HepG2 (cell line): ENCODE results near the gene BST2. TPM values are rescaled to one million over a fixed set of nuclear protein-coding genes. Genes with fewer than 3 reads are reported as not detected.
A peak's percentile ranks its signal among the peaks of the same experiment; 100 is the strongest.

Experiments used
- ASH2L ChIP-seq: fragments of 300-600, 200-600 bp; sonication (generic); IDR thresholded peaks from 2 replicates; pipeline ENCODE4 v1.7.0; 2017; ENCODE audit warnings: low read depth, mild to moderate bottlenecking, moderate library complexity, mixed read lengths, low read length; ENCODE audit not compliant: insufficient read length
- DZIP1 ChIP-seq: sonication (generic); formaldehyde crosslinking; IDR thresholded peaks from 2 replicates; pipeline ENCODE4 v1.5.0; 2020; ENCODE audit warnings: mild to moderate bottlenecking, missing genetic modification reagents
- E2F2 ChIP-seq: sonication (generic); formaldehyde crosslinking; IDR thresholded peaks from 2 replicates; pipeline ENCODE4 v1.4.0; 2020; ENCODE audit warnings: missing genetic modification reagents, borderline replicate concordance
- GMEB1 ChIP-seq: sonication (generic); formaldehyde crosslinking; IDR thresholded peaks from 2 replicates; pipeline ENCODE4 v1.5.1; 2020; ENCODE audit warnings: missing genetic modification reagents, mild to moderate bottlenecking, borderline replicate concordance
- IRF1 ChIP-seq: sonication (generic); formaldehyde crosslinking; IDR thresholded peaks from 2 replicates; pipeline ENCODE4 v1.4.0; 2020; ENCODE audit warnings: low read depth, mild to moderate bottlenecking, missing genetic modification reagents
- KDM5B ChIP-seq: sonication (generic); formaldehyde crosslinking; IDR thresholded peaks from 2 replicates; pipeline ENCODE4 v1.4.0; 2020; ENCODE audit warnings: missing genetic modification reagents, mild to moderate bottlenecking, borderline replicate concordance
- MEIS2 ChIP-seq: sonication (generic); formaldehyde crosslinking; IDR thresholded peaks from 2 replicates; pipeline ENCODE4 v1.9.0; 2021; ENCODE audit warnings: mild to moderate bottlenecking, missing genetic modification reagents
- MXD4 ChIP-seq: IDR thresholded peaks from 2 replicates; pipeline ENCODE4 v1.6.1; 2016; ENCODE audit warnings: mild to moderate bottlenecking, missing biosample characterization, missing genetic modification reagents
- NFIB ChIP-seq: sonication (generic); formaldehyde crosslinking; IDR thresholded peaks from 2 replicates; pipeline ENCODE4 v1.9.0; 2021; ENCODE audit warnings: missing genetic modification reagents, mild to moderate bottlenecking, borderline replicate concordance
- PHF8 ChIP-seq: sonication (generic); formaldehyde crosslinking; IDR thresholded peaks from 2 replicates; pipeline ENCODE4 v1.5.0; 2020; ENCODE audit warnings: missing genetic modification reagents
- SP2 ChIP-seq: sonication (generic); formaldehyde crosslinking; IDR thresholded peaks from 2 replicates; pipeline ENCODE4 v1.5.1; 2020; ENCODE audit warnings: mild to moderate bottlenecking, missing genetic modification reagents
- YEATS2 ChIP-seq: sonication (generic); formaldehyde crosslinking; IDR thresholded peaks from 2 replicates; pipeline ENCODE4 v1.4.0; 2020; ENCODE audit warnings: missing genetic modification reagents, borderline replicate concordance
- ZFX ChIP-seq: sonication (generic); formaldehyde crosslinking; IDR thresholded peaks from 2 replicates; pipeline ENCODE4 v1.4.0; 2020; ENCODE audit warnings: mild to moderate bottlenecking, low read depth, missing genetic modification reagents, moderate library complexity
- ZNF10 ChIP-seq: sonication (generic); formaldehyde crosslinking; IDR thresholded peaks from 2 replicates; pipeline ENCODE4 v1.4.0; 2020; ENCODE audit warnings: mild to moderate bottlenecking, low read depth, missing genetic modification reagents, borderline replicate concordance
- ZNF337 ChIP-seq: sonication (generic); formaldehyde crosslinking; IDR thresholded peaks from 2 replicates; pipeline ENCODE4 v1.5.1; 2020; ENCODE audit warnings: missing genetic modification reagents, low read depth, mild to moderate bottlenecking, borderline replicate concordance
- ZNF510 ChIP-seq: sonication (generic); formaldehyde crosslinking; IDR thresholded peaks from 2 replicates; pipeline ENCODE4 v1.4.0; 2020; ENCODE audit warnings: low read depth, mild to moderate bottlenecking, missing genetic modification reagents
- ZXDC ChIP-seq: sonication (generic); formaldehyde crosslinking; IDR thresholded peaks from 2 replicates; pipeline ENCODE4 v1.5.0; 2020; ENCODE audit warnings: mild to moderate bottlenecking, missing genetic modification reagents
- polyA plus RNA-seq, 8 experiments: library from polyadenylated mRNA; depleted of rRNA in 3 of 8; stranded (reverse) in 7 of 8; unstranded in 1 of 8; fragments of >200 nt; fragmentation: Illumina TruSeq in 4 of 8; extraction: Trizol in 4 of 8; gene quantifications; 2 replicates each; pipeline versions ENCODE4 v1.2.1 to v1.2.3, GENCODE V29; 2011 to 2016; ENCODE audit warnings: low read depth in 4 of 8, missing spikeins in 1 of 8, mixed read lengths in 1 of 8; ENCODE audit not compliant: insufficient read depth in 1 of 8
- total RNA-seq, 5 experiments: library from RNA; depleted of rRNA; stranded (reverse); fragments of >200 nt; fragmentation: Illumina TruSeq; extraction: Trizol; gene quantifications; 2 replicates each; pipeline ENCODE4 v1.2.3, GENCODE V29; 2016; ENCODE audit warnings: low read depth in 1 of 5

BST2 gene
- total and polyA plus RNA-seq, 2 of the 13 experiments (the other 11 are each of a cell fraction or from before 2014, with no cell fraction given): 58.8 to 93.8 TPM

- TF ChIP-seq ZXDC (CRISPR knock-in tag) (no peak), PHF8 (CRISPR knock-in tag) (peak; percentile 57; the same call in 1 of the 2 replicates), SP2 (CRISPR knock-in tag) (peak; percentile 79), ASH2L (peak; percentile 63), MEIS2 (0 out of 2 replicates have a peak, but pooled peaks have one; percentile 15), NFIB (CRISPR knock-in tag) (no peak), E2F2 (CRISPR knock-in tag) (peak; percentile 62; the same call in 1 of the 2 replicates), YEATS2 (CRISPR knock-in tag) (peak; percentile 86; the same call in 1 of the 2 replicates), IRF1 (CRISPR knock-in tag) (no peak), ZNF337 (CRISPR knock-in tag) (0 out of 2 replicates have a peak, but pooled peaks have one; percentile 42), DZIP1 (CRISPR knock-in tag) (no peak), KDM5B (CRISPR knock-in tag) (peak; percentile 54), GMEB1 (CRISPR knock-in tag) (peak; percentile 86), ZNF10 (CRISPR knock-in tag) (no peak), MXD4 (0 out of 2 replicates have a peak, but pooled peaks have one; percentile 25), ZFX (peak; percentile 22; the same call in 1 of the 2 replicates), ZNF510 (CRISPR knock-in tag) (0 out of 2 replicates have a peak, but pooled peaks have one; percentile 54)
These were observed 14.4 kb upstream of the BST2 start, which contains the start of gene MVB12A (continued) for GRCh38 chr19:17419621-17420474.
